GM23338 (cell line): ENCODE measurements around the gene C6orf89. TPM values are rescaled to one million over a fixed set of nuclear protein-coding genes. Genes with fewer than 3 reads are reported as not detected.

Experiments
- ATAC-seq: fragments of 200-7000 bp; cut with Tn5 transposase; 3 replicates; pipeline ENCODE4 v1.9.1; 2020
- DNase-seq: peaks from one replicate; pipeline ENCODE4 v3.0.0-alpha.2; 2015; ENCODE audit warnings: low spot score
- H2AFZ ChIP-seq: fragments of 200-600 bp; sonication (generic); 2 replicates; pipeline ENCODE4 v1.8.0; 2016; ENCODE audit warnings: antibody characterized with exemption, mild to moderate bottlenecking, moderate library complexity
- H3F3A ChIP-seq: fragments of 200-600 bp; sonication (generic); replicated peaks from 2 replicates; pipeline ENCODE4 v1.8.0; 2017; ENCODE audit warnings: antibody characterized with exemption, mixed run types, low read depth
- H3K27ac ChIP-seq: fragments of 200-600 bp; sonication (generic); 2 replicates; pipeline ENCODE4 v1.6.1; 2016; ENCODE audit warnings: low read depth
- H3K27me3 ChIP-seq: fragments of 200-600 bp; sonication (generic); 2 replicates; pipeline ENCODE4 v1.8.0; 2016; ENCODE audit warnings: mild to moderate bottlenecking, mixed run types, moderate library complexity; ENCODE audit not compliant: insufficient read depth
- H3K36me3 ChIP-seq: fragments of 200-600 bp; sonication (generic); 2 replicates; pipeline ENCODE4 v1.8.0; 2016; ENCODE audit warnings: mild to moderate bottlenecking; ENCODE audit not compliant: insufficient read depth
- H3K4me1 ChIP-seq: fragments of 200-600 bp; sonication (generic); 2 replicates; pipeline ENCODE4 v1.8.0; 2016; ENCODE audit warnings: mild to moderate bottlenecking, moderate library complexity; ENCODE audit not compliant: insufficient read depth
- H3K4me2 ChIP-seq: fragments of 200-600 bp; sonication (generic); 2 replicates; pipeline ENCODE4 v1.7.1; 2017; ENCODE audit warnings: mixed run types
- H3K4me3 ChIP-seq: fragments of 200-600 bp; sonication (generic); 2 replicates; pipeline ENCODE4 v1.6.1; 2016; ENCODE audit warnings: mixed run types
- H3K79me2 ChIP-seq: fragments of 200-600 bp; sonication (generic); replicated peaks from 2 replicates; pipeline ENCODE4 v1.8.0; 2017; ENCODE audit warnings: mild to moderate bottlenecking; ENCODE audit not compliant: insufficient read depth
- H3K9me2 ChIP-seq: fragments of 200-600 bp; sonication (generic); 2 replicates; pipeline ENCODE4 v1.8.0; 2017; ENCODE audit not compliant: insufficient read depth
- H4K20me1 ChIP-seq: fragments of 200-600 bp; sonication (generic); replicated peaks from 2 replicates; pipeline ENCODE4 v1.8.0; 2017; ENCODE audit warnings: mild to moderate bottlenecking; ENCODE audit not compliant: insufficient read depth
- H3K27ac Mint-ChIP-seq: 2 replicates; pipeline ENCODE4 v1.8.0; 2020; ENCODE audit warnings: inconsistent platforms, mild to moderate bottlenecking, moderate library complexity, mixed read lengths
- H3K27me3 Mint-ChIP-seq: 3 replicates; pipeline ENCODE4 v1.8.0; 2022; ENCODE audit warnings: low read depth, mild to moderate bottlenecking, moderate library complexity, mixed read lengths, inconsistent platforms; ENCODE audit not compliant: insufficient read depth, poor library complexity
- H3K36me3 Mint-ChIP-seq: 3 replicates; pipeline ENCODE4 v1.8.0; 2021; ENCODE audit warnings: low read depth, mild to moderate bottlenecking, inconsistent platforms, moderate library complexity, mixed read lengths
- H3K4me1 Mint-ChIP-seq: 3 replicates; pipeline ENCODE4 v1.8.0; 2020; ENCODE audit warnings: mild to moderate bottlenecking, inconsistent platforms, mixed read lengths
- H3K4me3 Mint-ChIP-seq: 3 replicates; pipeline ENCODE4 v1.8.0; 2021; ENCODE audit warnings: moderate library complexity, mild to moderate bottlenecking, inconsistent platforms, mixed read lengths
- H3K9me3 Mint-ChIP-seq: 3 replicates; pipeline ENCODE4 v1.8.0; 2020; ENCODE audit warnings: moderate library complexity, mild to moderate bottlenecking, inconsistent platforms, mixed read lengths
- CREB1 ChIP-seq: fragments of 250-450 bp; sonication (Bioruptor Pico); IDR thresholded peaks from 2 replicates; pipeline ENCODE4 v1.5.0; 2020; ENCODE audit warnings: low read depth, mild to moderate bottlenecking, moderate library complexity
- EZH2 ChIP-seq: fragments of 200-600 bp; sonication (generic); IDR thresholded peaks from one replicate; pipeline ENCODE4 v1.8.0; 2017; ENCODE audit warnings: antibody characterized with exemption, mild to moderate bottlenecking, low read depth; ENCODE audit not compliant: unreplicated experiment
- EZH2phosphoT487 ChIP-seq: fragments of 200-600 bp; sonication (generic); IDR thresholded peaks from one replicate; pipeline ENCODE4 v1.8.1; 2018; ENCODE audit warnings: antibody characterized with exemption; ENCODE audit not compliant: unreplicated experiment
- JUNB ChIP-seq: IDR thresholded peaks from one replicate; pipeline ENCODE4 v1.6.1; 2016; ENCODE audit warnings: antibody characterized with exemption; ENCODE audit not compliant: unreplicated experiment
- NANOG ChIP-seq: IDR thresholded peaks from 2 replicates; pipeline ENCODE4 v1.6.1; 2016; ENCODE audit warnings: antibody characterized with exemption, borderline replicate concordance
- POLR2AphosphoS5 ChIP-seq: IDR thresholded peaks from 2 replicates; pipeline ENCODE4 v1.6.1; 2016; ENCODE audit warnings: antibody characterized with exemption, low read depth
- STAT1 ChIP-seq: IDR thresholded peaks from one replicate; pipeline ENCODE4 v1.6.1; 2016; ENCODE audit warnings: antibody characterized with exemption; ENCODE audit not compliant: unreplicated experiment
- ZNF114 ChIP-seq: fragments of 250-450 bp; sonication (Bioruptor Pico); IDR thresholded peaks from 2 replicates; pipeline ENCODE4 v1.5.0; 2020; ENCODE audit warnings: mild to moderate bottlenecking, moderate library complexity
- ZNF331 ChIP-seq: fragments of 250-450 bp; sonication (Bioruptor Pico); IDR thresholded peaks from 2 replicates; pipeline ENCODE4 v1.5.0; 2020; ENCODE audit warnings: low read depth, mild to moderate bottlenecking, moderate library complexity
- polyA plus RNA-seq: library from polyadenylated mRNA; unstranded; fragments of >200 nt; fragmentation: Nextera tagmentation; extraction: Ambion mirVana; gene quantifications from 2 replicates; pipeline ENCODE4 v1.2.1, GENCODE V29; 2016
- total RNA-seq: library from RNA; depleted of rRNA; stranded (reverse); fragments of >200 nt; shearing (Covaris generic); gene quantifications from 2 replicates; pipeline ENCODE4 v1.2.3, GENCODE V29; 2014
- TF ChIP-seq, protein P1 (sequence below): IDR thresholded peaks from one replicate; pipeline ENCODE4 v1.6.1; 2018; ENCODE audit warnings: antibody characterized with exemption; ENCODE audit not compliant: unreplicated experiment
- TF ChIP-seq, protein P2 (sequence below): IDR thresholded peaks from 2 replicates; pipeline ENCODE4 v1.6.1; 2016; ENCODE audit warnings: antibody characterized with exemption
- TF ChIP-seq, protein P3 (sequence below): fragments of 250-450 bp; sonication (Bioruptor Pico); IDR thresholded peaks from 2 replicates; pipeline ENCODE4 v1.5.0; 2020; ENCODE audit warnings: mild to moderate bottlenecking, moderate library complexity
- TF ChIP-seq, protein P4 (sequence below), 2 experiments: fragments of 200-600 bp in 1 of 2; sonication (generic) in 1 of 2; conservative IDR thresholded peaks; 2 replicates each; pipeline versions ENCODE4 v1.5.1 to v1.6.1; 2016 to 2017; ENCODE audit warnings: antibody characterized with exemption in 2 of 2, low read depth in 2 of 2, mild to moderate bottlenecking in 2 of 2, moderate library complexity in 1 of 2

Gene C6orf89
- total and polyA plus RNA-seq, 2 experiments from 2014 or later, result 3.7 to 7.9 TPM

GRCh38 chr6:36955671-36956445, 70.1 kb downstream of the C6orf89 start:
- no peaks in the 10 kb centered on the region for H3K27me3 ChIP-seq
- TF ChIP-seq ZNF331 (CRISPR knock-in tag) (no peak), STAT1 (no peak), EZH2 (no peak), CREB1 (CRISPR knock-in tag) (no peak), ZNF114 (no peak), NANOG (no peak), POLR2AphosphoS5 (no peak), JUNB (no peak), EZH2phosphoT487 (no peak)
- TF ChIP-seq, protein P1, sequence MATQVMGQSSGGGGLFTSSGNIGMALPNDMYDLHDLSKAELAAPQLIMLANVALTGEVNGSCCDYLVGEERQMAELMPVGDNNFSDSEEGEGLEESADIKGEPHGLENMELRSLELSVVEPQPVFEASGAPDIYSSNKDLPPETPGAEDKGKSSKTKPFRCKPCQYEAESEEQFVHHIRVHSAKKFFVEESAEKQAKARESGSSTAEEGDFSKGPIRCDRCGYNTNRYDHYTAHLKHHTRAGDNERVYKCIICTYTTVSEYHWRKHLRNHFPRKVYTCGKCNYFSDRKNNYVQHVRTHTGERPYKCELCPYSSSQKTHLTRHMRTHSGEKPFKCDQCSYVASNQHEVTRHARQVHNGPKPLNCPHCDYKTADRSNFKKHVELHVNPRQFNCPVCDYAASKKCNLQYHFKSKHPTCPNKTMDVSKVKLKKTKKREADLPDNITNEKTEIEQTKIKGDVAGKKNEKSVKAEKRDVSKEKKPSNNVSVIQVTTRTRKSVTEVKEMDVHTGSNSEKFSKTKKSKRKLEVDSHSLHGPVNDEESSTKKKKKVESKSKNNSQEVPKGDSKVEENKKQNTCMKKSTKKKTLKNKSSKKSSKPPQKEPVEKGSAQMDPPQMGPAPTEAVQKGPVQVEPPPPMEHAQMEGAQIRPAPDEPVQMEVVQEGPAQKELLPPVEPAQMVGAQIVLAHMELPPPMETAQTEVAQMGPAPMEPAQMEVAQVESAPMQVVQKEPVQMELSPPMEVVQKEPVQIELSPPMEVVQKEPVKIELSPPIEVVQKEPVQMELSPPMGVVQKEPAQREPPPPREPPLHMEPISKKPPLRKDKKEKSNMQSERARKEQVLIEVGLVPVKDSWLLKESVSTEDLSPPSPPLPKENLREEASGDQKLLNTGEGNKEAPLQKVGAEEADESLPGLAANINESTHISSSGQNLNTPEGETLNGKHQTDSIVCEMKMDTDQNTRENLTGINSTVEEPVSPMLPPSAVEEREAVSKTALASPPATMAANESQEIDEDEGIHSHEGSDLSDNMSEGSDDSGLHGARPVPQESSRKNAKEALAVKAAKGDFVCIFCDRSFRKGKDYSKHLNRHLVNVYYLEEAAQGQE, result no peak
- TF ChIP-seq, protein P2, sequence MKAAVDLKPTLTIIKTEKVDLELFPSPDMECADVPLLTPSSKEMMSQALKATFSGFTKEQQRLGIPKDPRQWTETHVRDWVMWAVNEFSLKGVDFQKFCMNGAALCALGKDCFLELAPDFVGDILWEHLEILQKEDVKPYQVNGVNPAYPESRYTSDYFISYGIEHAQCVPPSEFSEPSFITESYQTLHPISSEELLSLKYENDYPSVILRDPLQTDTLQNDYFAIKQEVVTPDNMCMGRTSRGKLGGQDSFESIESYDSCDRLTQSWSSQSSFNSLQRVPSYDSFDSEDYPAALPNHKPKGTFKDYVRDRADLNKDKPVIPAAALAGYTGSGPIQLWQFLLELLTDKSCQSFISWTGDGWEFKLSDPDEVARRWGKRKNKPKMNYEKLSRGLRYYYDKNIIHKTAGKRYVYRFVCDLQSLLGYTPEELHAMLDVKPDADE, result no peak
- TF ChIP-seq, protein P3, sequence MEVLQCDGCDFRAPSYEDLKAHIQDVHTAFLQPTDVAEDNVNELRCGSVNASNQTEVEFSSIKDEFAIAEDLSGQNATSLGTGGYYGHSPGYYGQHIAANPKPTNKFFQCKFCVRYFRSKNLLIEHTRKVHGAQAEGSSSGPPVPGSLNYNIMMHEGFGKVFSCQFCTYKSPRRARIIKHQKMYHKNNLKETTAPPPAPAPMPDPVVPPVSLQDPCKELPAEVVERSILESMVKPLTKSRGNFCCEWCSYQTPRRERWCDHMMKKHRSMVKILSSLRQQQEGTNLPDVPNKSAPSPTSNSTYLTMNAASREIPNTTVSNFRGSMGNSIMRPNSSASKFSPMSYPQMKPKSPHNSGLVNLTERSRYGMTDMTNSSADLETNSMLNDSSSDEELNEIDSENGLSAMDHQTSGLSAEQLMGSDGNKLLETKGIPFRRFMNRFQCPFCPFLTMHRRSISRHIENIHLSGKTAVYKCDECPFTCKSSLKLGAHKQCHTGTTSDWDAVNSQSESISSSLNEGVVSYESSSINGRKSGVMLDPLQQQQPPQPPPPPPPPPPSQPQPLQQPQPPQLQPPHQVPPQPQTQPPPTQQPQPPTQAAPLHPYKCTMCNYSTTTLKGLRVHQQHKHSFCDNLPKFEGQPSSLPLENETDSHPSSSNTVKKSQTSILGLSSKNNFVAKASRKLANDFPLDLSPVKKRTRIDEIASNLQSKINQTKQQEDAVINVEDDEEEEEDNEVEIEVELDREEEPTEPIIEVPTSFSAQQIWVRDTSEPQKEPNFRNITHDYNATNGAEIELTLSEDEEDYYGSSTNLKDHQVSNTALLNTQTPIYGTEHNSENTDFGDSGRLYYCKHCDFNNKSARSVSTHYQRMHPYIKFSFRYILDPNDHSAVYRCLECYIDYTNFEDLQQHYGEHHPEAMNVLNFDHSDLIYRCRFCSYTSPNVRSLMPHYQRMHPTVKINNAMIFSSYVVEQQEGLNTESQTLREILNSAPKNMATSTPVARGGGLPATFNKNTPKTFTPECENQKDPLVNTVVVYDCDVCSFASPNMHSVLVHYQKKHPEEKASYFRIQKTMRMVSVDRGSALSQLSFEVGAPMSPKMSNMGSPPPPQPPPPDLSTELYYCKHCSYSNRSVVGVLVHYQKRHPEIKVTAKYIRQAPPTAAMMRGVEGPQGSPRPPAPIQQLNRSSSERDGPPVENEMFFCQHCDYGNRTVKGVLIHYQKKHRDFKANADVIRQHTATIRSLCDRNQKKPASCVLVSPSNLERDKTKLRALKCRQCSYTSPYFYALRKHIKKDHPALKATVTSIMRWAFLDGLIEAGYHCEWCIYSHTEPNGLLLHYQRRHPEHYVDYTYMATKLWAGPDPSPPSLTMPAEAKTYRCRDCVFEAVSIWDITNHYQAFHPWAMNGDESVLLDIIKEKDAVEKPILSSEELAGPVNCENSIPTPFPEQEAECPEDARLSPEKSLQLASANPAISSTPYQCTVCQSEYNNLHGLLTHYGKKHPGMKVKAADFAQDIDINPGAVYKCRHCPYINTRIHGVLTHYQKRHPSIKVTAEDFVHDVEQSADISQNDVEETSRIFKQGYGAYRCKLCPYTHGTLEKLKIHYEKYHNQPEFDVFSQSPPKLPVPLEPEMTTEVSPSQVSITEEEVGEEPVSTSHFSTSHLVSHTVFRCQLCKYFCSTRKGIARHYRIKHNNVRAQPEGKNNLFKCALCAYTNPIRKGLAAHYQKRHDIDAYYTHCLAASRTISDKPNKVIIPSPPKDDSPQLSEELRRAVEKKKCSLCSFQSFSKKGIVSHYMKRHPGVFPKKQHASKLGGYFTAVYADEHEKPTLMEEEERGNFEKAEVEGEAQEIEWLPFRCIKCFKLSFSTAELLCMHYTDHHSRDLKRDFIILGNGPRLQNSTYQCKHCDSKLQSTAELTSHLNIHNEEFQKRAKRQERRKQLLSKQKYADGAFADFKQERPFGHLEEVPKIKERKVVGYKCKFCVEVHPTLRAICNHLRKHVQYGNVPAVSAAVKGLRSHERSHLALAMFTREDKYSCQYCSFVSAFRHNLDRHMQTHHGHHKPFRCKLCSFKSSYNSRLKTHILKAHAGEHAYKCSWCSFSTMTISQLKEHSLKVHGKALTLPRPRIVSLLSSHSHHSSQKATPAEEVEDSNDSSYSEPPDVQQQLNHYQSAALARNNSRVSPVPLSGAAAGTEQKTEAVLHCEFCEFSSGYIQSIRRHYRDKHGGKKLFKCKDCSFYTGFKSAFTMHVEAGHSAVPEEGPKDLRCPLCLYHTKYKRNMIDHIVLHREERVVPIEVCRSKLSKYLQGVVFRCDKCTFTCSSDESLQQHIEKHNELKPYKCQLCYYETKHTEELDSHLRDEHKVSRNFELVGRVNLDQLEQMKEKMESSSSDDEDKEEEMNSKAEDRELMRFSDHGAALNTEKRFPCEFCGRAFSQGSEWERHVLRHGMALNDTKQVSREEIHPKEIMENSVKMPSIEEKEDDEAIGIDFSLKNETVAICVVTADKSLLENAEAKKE (CRISPR knock-in tag), result no peak
- TF ChIP-seq, protein P4, sequence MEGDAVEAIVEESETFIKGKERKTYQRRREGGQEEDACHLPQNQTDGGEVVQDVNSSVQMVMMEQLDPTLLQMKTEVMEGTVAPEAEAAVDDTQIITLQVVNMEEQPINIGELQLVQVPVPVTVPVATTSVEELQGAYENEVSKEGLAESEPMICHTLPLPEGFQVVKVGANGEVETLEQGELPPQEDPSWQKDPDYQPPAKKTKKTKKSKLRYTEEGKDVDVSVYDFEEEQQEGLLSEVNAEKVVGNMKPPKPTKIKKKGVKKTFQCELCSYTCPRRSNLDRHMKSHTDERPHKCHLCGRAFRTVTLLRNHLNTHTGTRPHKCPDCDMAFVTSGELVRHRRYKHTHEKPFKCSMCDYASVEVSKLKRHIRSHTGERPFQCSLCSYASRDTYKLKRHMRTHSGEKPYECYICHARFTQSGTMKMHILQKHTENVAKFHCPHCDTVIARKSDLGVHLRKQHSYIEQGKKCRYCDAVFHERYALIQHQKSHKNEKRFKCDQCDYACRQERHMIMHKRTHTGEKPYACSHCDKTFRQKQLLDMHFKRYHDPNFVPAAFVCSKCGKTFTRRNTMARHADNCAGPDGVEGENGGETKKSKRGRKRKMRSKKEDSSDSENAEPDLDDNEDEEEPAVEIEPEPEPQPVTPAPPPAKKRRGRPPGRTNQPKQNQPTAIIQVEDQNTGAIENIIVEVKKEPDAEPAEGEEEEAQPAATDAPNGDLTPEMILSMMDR (conservative IDR thresholded peaks at IDR 0.05; ENCODE audit: low read depth in 2 of 2), result no peak
- H3F3A ChIP-seq, result 0 out of 2 replicates have a peak, but pooled peaks cover 1% of the 10 kb centered on the region
- no peaks in the 10 kb centered on the region for H3K4me1 ChIP-seq
- H3K9me2 ChIP-seq, result no peaks in the 10 kb centered on the region
- no peak overlapping the region for H3K4me3 ChIP-seq
- H3K36me3 ChIP-seq, result no peaks in the 10 kb centered on the region
- no peaks in the 10 kb centered on the region for H3K9me3 Mint-ChIP-seq
- no peaks in the 10 kb centered on the region for H3K79me2 ChIP-seq
- no peak overlapping the region for H3K4me3 Mint-ChIP-seq
- no peaks in the 10 kb centered on the region for H3K36me3 Mint-ChIP-seq
- peak overlapping the region; percentile 28; the same call in 1 of the 2 replicates for H2AFZ ChIP-seq
- H4K20me1 ChIP-seq, result no peaks in the 10 kb centered on the region
- ATAC-seq (no peak), DNase-seq (no peak)
- no peak overlapping the region for H3K4me2 ChIP-seq
- peaks cover 2% of the 10 kb centered on the region for H3K27me3 Mint-ChIP-seq
- H3K27ac ChIP-seq, result no peak overlapping the region
- no peak overlapping the region for H3K27ac Mint-ChIP-seq
- peaks cover 10% of the 10 kb centered on the region for H3K4me1 Mint-ChIP-seq
